Esophagus squamous epithelium (tissue), 5 donors: ENCODE measurements around the gene BCAR1. TPM values are rescaled to one million over a fixed set of nuclear protein-coding genes. Genes with fewer than 3 reads are reported as not detected.
A peak's percentile ranks its signal among the peaks of the same experiment; 100 is the strongest.

Experiments
- DNase-seq: peaks from one replicate; lab custom pipeline; 2025; lab: John Stamatoyannopoulos, UW
- H3K27ac ChIP-seq, 4 donors: fragments of 200-600 bp; sonication (generic); one replicate each; pipeline ENCODE4 v1.5.1; 2016 to 2019; ENCODE audit warnings: mild to moderate bottlenecking in 1 of 4
- H3K27me3 ChIP-seq, 4 donors: fragments of 200-600 bp; sonication (generic); 1 replicate in 3 of 4; 2 replicates in 1 of 4; pipeline versions ENCODE4 v1.5.1 to v1.6.0; 2017 to 2021; ENCODE audit warnings: antibody characterized with exemption in 1 of 4
- H3K36me3 ChIP-seq, 3 donors: fragments of 200-600 bp; sonication (generic); one replicate each; pipeline ENCODE4 v1.5.1; 2016 to 2019
- H3K4me1 ChIP-seq, 3 donors: fragments of 200-600 bp; sonication (generic); one replicate each; pipeline ENCODE4 v1.5.1; 2017 to 2019
- H3K4me3 ChIP-seq, 4 donors: fragments of 200-600 bp; sonication (generic); 1 replicate in 3 of 4; 2 replicates in 1 of 4; pipeline ENCODE4 v1.5.1; 2016 to 2019; ENCODE audit warnings: mild to moderate bottlenecking in 2 of 4, moderate library complexity in 1 of 4
- H3K9me3 ChIP-seq, 3 donors: fragments of 200-600 bp; sonication (generic); one replicate each; pipeline ENCODE4 v1.5.1; 2016 to 2019
- POLR2A ChIP-seq, 4 donors: fragments of 450-650 bp; IDR thresholded peaks; one replicate each; pipeline ENCODE4 v1.6.1; 2017; ENCODE audit warnings: antibody characterized with exemption in 4 of 4, mild to moderate bottlenecking in 4 of 4, moderate library complexity in 3 of 4
- WGBS, 2 donors: methylation state at CpG; one replicate each; pipeline ENCODE4 v1.1.5; 2018; 5-methylcytosine and 5-hydroxymethylcytosine counted together
- intact Hi-C: fragments of 100-400 bp; cut with DNase I; formaldehyde crosslinking; loops from one replicate; pipeline ENCODE4 v1.15.0; 2022
- total RNA-seq, 4 donors: library from RNA; depleted of rRNA; stranded (reverse); fragments of >200 nt; gene quantifications; one replicate each; pipeline ENCODE4 v1.1.0, GENCODE V29; 2016
- TF ChIP-seq, protein P1 (sequence below), 6 experiments: fragments of 450-650 bp in 4 of 6; fragments of 200-600 bp in 2 of 6; sonication (generic) in 2 of 6; IDR thresholded peaks; one replicate each; pipeline ENCODE4 v1.5.1; 2016 to 2019; ENCODE audit warnings: antibody characterized with exemption in 6 of 6, mild to moderate bottlenecking in 4 of 6, moderate library complexity in 4 of 6
- donor health status: DM: yes; HTN: yes; CAD: no.

Gene BCAR1
- total RNA-seq, 4 donors from 2014 or later = 26.8 to 51.9 (median 32.1) TPM

DNA sequence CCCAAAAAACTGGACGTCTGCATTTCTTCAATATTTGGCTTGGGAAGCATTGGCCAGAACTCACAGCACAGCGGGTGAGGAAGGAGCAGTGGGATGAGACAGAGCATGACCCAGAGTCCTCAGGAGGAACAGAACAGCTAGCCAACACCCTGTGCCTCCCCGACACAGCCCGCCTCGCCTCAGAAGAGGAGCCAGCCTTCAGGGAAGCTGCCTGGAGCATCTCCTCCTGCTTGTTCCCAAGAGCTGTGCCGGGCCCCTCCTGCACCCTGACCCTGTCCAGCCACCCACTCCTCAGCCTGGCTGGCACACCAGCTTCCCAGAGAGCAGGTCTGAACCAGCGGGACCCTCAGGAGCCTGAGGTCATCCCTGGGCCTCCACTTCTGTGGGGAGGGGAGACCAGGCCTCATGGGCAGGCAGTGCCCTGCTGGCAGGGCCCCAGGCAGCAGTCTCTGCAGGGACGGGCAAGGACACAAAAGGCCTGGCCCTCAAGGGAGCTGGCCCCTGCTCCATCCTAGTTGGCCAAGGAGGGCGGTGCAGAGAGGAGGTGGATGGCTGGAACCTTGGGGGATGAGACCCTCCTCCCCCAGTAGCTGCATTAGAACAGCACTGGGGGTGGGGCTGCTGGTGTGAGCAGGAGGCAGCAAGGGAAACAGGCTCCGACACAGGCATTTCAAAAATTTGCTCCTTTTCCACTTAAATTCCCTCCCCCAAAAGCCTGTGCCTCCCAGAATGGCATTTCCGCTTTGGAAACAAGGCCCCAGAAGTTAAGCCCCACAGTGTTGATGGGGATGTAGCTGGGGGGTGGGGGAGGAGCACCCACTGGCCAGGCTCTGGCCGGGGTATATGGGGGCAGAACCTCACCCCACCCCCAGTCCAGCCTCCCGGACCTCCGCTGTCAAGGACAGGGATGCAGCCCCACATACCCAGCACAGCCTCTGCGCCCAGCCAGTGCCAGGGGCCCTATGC lies 1.8 kb upstream of the BCAR1 start:
- Histone ChIP-seq H3K27me3 (peaks cover 0 to 43% (median 0%) of the 10 kb centered on the region in 4 donors), H3K27ac (peak overlapping the region; percentile 90 to 96 (median 93)), H3K4me3 (no peak overlapping the region), H3K9me3 (no peaks in the 10 kb centered on the region), H3K36me3 (no peaks in the 10 kb centered on the region), H3K4me1 (peaks cover 62 to 95% (median 85%) of the 10 kb centered on the region in 3 donors)
- no peak for TF ChIP-seq POLR2A (IDR thresholded peaks at IDR 0.05)
- TF ChIP-seq, protein P1, sequence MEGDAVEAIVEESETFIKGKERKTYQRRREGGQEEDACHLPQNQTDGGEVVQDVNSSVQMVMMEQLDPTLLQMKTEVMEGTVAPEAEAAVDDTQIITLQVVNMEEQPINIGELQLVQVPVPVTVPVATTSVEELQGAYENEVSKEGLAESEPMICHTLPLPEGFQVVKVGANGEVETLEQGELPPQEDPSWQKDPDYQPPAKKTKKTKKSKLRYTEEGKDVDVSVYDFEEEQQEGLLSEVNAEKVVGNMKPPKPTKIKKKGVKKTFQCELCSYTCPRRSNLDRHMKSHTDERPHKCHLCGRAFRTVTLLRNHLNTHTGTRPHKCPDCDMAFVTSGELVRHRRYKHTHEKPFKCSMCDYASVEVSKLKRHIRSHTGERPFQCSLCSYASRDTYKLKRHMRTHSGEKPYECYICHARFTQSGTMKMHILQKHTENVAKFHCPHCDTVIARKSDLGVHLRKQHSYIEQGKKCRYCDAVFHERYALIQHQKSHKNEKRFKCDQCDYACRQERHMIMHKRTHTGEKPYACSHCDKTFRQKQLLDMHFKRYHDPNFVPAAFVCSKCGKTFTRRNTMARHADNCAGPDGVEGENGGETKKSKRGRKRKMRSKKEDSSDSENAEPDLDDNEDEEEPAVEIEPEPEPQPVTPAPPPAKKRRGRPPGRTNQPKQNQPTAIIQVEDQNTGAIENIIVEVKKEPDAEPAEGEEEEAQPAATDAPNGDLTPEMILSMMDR (IDR thresholded peaks at IDR 0.05) = no peak
- intact Hi-C loops = no loop called here
- 50 to 66% methylated on average over 4 to 8 of the region's 15 CpGs for WGBS, 2 donors
- DNase-seq = no peak

- TF ChIP-seq POLR2A (IDR thresholded peaks at IDR 0.05) = no peak
- TF ChIP-seq, protein P1 (IDR thresholded peaks at IDR 0.05) = no peak
- H3K27ac ChIP-seq = peak overlapping the region; percentile 90 to 96 (median 93)
- H3K4me3 ChIP-seq = peak overlapping the region in 3 of 4 donors; percentile 76 to 92 (median 83)
- 13 to 54% methylated on average over 3 to 10 of the region's 24 CpGs for WGBS, 2 donors
- peaks cover 70 to 95% (median 85%) of the 10 kb centered on the region in 3 donors for H3K4me1 ChIP-seq
- H3K9me3 ChIP-seq = no peaks in the 10 kb centered on the region
- H3K36me3 ChIP-seq = no peaks in the 10 kb centered on the region
- no peak for DNase-seq
- intact Hi-C loops = no loop called here
- H3K27me3 ChIP-seq = peaks cover 0 to 35% (median 0%) of the 10 kb centered on the region in 4 donors
These were observed 833 bp upstream of the BCAR1 start for GRCh38 chr16:75252049-75252864.

DNA sequence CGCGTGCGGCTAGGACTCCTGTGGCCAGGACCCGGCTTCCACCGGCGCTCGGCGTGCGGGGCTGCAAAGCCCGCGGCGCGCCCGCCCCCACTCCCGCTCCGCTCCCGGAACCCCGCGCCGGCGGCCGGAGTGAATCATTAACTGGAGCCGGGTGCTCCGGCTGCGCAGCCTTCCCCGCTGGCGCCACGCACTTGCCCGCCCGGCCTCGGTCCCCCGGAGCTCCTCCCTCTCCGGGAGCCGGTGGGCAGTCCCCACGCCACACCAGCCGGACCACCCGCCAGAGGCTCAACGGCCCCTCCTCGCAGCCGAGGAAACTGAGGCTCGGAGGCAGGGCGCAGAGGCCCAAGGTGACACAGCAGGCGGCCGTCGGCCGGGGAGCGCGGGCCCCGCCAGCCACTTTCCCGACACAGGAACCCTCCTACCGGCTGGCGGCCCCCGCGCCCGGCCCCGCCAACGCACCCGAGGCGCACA lies 580 bp downstream of the BCAR1 start:
- intact Hi-C loops = no loop called here
- DNase-seq = no peak
- no peaks in the 10 kb centered on the region for H3K36me3 ChIP-seq
- H3K9me3 ChIP-seq = no peaks in the 10 kb centered on the region
- no CpG with 5 or more reads among the region's 59 CpGs for WGBS, 2 donors
- peak overlapping the region; percentile 75 to 92 (median 80) for H3K4me3 ChIP-seq
- TF ChIP-seq POLR2A (IDR thresholded peaks at IDR 0.05) = no peak
- TF ChIP-seq, protein P1 (IDR thresholded peaks at IDR 0.05) = no peak
- H3K27ac ChIP-seq = peak overlapping the region; percentile 90 to 96 (median 93)
- peaks cover 0 to 31% (median 0%) of the 10 kb centered on the region in 4 donors for H3K27me3 ChIP-seq
- H3K4me1 ChIP-seq = peaks cover 58 to 95% (median 84%) of the 10 kb centered on the region in 3 donors

- peaks cover 0 to 31% (median 0%) of the 10 kb centered on the region in 4 donors for H3K27me3 ChIP-seq
- intact Hi-C loops = no loop called here
- H3K27ac ChIP-seq = peak overlapping the region; percentile 90 to 96 (median 93)
- peaks cover 60 to 95% (median 85%) of the 10 kb centered on the region in 3 donors for H3K4me1 ChIP-seq
- peak overlapping the region; percentile 75 to 92 (median 80) for H3K4me3 ChIP-seq
- no peaks in the 10 kb centered on the region for H3K9me3 ChIP-seq
- 0% methylated on average over 3 to 11 of the region's 29 CpGs for WGBS, 2 donors
- TF ChIP-seq, protein P1 (IDR thresholded peaks at IDR 0.05) = no peak
- TF ChIP-seq POLR2A (IDR thresholded peaks at IDR 0.05) = no peak
- H3K36me3 ChIP-seq = no peaks in the 10 kb centered on the region
- DNase-seq = no peak
These were observed 1.2 kb downstream of the BCAR1 start for GRCh38 chr16:75250089-75250808.
